ENCODE measurements around the gene CHURC1. TPM values are rescaled to one million over a fixed set of nuclear protein-coding genes. Genes with fewer than 3 reads are reported as not detected.

Gene CHURC1
- total RNA-seq, 2 donors from 2014 or later = 70.9 to 102 TPM

DNA sequence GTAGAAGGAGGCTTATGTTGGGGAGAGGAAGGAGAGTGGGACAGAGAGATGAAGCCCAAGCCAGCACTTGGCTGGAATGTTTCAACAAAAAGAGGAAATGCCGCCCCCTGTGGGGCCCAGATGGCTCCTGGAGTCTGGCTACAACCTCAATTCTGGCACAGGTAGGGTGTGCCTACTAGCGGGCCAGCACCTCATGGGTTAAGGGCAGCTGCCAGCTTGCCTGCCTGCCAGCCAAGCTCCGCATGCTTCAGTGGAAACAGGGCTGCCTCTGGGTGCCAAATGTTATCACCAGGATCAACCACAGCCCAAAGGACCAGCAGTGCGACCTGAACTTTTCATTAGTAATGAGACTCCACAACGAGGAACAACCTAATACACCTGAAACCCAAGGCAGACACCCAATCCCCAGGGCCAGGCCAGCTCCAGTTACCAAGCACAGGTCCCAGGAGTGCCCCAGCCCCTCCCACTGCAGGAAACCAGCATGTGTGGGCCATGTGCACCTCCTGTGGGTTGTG lies 46.6 kb downstream of the CHURC1 start:
- H3K27ac ChIP-seq = no peak overlapping the region
- H3K4me1 ChIP-seq = no peaks in the 10 kb centered on the region
- no peak for DNase-seq (ENCODE audit: low spot score)
- H3K4me3 ChIP-seq = no peak overlapping the region
- H3K9me3 ChIP-seq = no peaks in the 10 kb centered on the region
- no peaks in the 10 kb centered on the region for H3K27me3 ChIP-seq
- H3K36me3 ChIP-seq = no peaks in the 10 kb centered on the region
- TF ChIP-seq, protein P1, sequence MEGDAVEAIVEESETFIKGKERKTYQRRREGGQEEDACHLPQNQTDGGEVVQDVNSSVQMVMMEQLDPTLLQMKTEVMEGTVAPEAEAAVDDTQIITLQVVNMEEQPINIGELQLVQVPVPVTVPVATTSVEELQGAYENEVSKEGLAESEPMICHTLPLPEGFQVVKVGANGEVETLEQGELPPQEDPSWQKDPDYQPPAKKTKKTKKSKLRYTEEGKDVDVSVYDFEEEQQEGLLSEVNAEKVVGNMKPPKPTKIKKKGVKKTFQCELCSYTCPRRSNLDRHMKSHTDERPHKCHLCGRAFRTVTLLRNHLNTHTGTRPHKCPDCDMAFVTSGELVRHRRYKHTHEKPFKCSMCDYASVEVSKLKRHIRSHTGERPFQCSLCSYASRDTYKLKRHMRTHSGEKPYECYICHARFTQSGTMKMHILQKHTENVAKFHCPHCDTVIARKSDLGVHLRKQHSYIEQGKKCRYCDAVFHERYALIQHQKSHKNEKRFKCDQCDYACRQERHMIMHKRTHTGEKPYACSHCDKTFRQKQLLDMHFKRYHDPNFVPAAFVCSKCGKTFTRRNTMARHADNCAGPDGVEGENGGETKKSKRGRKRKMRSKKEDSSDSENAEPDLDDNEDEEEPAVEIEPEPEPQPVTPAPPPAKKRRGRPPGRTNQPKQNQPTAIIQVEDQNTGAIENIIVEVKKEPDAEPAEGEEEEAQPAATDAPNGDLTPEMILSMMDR (IDR thresholded peaks at IDR 0.05) = no peak

DNA sequence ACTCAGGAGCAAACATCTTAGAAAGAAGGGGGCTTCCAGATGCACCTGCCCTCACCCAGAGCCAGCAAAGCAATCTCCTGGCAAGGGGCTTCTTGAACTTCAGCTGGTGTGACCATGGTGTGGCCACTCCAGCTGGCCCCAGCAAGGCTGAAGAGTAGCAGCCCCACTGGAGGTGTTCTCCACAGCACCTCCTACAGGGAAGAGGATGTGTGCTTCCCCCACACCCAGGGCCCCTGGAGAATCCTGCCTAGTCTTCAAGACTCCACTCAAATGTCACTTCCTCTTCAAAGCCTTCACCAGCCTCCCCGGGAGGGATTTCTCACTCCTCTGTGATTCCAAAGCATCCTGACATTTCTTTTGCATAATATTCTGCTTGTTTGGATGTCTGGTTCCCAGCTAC lies 49.4 kb downstream of the CHURC1 start:
- no peaks in the 10 kb centered on the region for H3K4me1 ChIP-seq
- no peaks in the 10 kb centered on the region for H3K36me3 ChIP-seq
- H3K9me3 ChIP-seq = no peaks in the 10 kb centered on the region
- H3K27me3 ChIP-seq = no peaks in the 10 kb centered on the region
- TF ChIP-seq, protein P1 (IDR thresholded peaks at IDR 0.05) = no peak
- no peak for DNase-seq (ENCODE audit: low spot score)
- no peak overlapping the region for H3K4me3 ChIP-seq
- no peak overlapping the region for H3K27ac ChIP-seq

DNA sequence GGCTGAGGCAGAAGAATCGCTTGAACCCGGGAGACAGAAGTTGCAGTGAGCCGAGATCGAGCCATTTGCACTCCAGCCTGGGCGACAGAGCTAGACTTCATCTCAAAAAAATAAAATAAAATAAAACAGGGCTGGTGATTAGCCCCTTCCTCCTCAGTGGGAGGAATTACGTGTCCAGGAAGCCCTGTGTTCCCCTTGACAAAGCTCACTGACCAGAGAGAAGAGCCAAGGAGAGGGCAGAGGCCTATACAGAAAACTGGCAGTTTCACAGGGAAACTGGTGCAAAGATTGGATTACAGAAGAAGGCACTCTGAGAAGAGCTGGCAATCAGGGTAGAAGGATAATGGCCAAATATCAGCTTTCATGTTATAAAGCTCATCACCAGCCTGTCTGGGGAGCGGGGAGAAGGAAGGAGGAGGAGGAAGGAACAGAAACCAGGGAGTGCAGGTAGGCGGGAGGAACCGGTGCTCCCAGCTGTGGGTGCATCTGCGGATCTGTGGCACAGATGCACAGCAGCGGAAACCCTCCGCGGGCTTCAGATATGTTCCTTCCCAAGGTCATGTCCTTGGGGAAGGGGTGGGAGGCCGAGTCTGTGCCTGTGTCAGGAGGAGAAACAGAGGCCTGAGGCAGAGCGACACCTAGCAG lies 51.2 kb downstream of the CHURC1 start:
- Histone ChIP-seq H3K27ac (no peak overlapping the region), H3K27me3 (no peaks in the 10 kb centered on the region), H3K9me3 (no peaks in the 10 kb centered on the region), H3K36me3 (no peaks in the 10 kb centered on the region), H3K4me1 (peaks cover 0 to under 1% of the 10 kb centered on the region in 2 donors), H3K4me3 (no peak overlapping the region)
- DNase-seq (ENCODE audit: low spot score) = no peak
- TF ChIP-seq, protein P1 (IDR thresholded peaks at IDR 0.05) = no peak

DNA sequence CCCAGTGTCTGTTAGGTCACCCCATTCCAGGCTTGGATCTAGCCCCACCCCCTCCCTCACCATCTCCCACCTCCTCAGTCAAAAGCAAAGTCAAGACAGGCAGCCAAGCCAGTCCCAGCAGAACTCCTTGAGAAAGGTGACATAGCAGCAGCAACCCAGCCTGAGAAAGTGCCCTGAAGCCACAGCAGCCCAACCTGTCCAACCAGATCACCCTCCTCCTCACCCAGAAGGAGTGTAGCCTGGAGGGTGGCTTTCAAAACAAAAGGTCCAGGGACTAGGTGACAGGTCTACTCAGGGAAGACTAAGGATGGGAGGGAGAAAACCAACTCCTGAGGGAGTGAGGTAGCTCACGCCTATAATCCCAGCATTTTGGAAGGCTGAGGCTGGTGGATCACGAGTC lies 52.7 kb downstream of the CHURC1 start:
- H3K36me3 ChIP-seq = no peaks in the 10 kb centered on the region
- no peak overlapping the region for H3K27ac ChIP-seq
- no peaks in the 10 kb centered on the region for H3K9me3 ChIP-seq
- DNase-seq (ENCODE audit: low spot score) = no peak
- peaks cover 0 to 14% of the 10 kb centered on the region in 2 donors for H3K4me1 ChIP-seq
- TF ChIP-seq, protein P1 (IDR thresholded peaks at IDR 0.05) = no peak
- H3K4me3 ChIP-seq = no peak overlapping the region
- H3K27me3 ChIP-seq = no peaks in the 10 kb centered on the region

DNA sequence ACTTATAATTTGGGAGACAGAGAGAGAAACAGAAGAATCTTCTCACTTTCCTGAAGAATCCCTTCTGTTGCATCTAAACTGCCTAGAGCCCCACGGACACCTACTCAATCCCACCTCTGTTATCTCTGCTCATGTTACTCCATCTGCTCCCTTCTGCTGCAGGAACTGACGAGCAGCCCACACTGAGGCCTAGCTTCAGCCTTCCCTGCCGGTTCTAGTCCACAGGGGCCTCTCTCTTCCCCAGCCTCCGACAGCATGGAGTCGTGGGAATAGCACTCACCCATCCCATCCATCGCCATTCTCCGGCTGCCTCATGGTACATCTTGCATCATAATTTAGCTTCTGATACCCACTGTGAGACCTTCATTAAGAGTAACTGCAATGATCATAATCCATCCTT lies 53.9 kb downstream of the CHURC1 start:
- no peaks in the 10 kb centered on the region for H3K27me3 ChIP-seq
- no peak for DNase-seq (ENCODE audit: low spot score)
- no peak overlapping the region for H3K4me3 ChIP-seq
- no peaks in the 10 kb centered on the region for H3K9me3 ChIP-seq
- peaks cover 0 to 20% of the 10 kb centered on the region in 2 donors for H3K4me1 ChIP-seq
- TF ChIP-seq, protein P1 (IDR thresholded peaks at IDR 0.05) = no peak
- no peak overlapping the region for H3K27ac ChIP-seq
- no peaks in the 10 kb centered on the region for H3K36me3 ChIP-seq

DNA sequence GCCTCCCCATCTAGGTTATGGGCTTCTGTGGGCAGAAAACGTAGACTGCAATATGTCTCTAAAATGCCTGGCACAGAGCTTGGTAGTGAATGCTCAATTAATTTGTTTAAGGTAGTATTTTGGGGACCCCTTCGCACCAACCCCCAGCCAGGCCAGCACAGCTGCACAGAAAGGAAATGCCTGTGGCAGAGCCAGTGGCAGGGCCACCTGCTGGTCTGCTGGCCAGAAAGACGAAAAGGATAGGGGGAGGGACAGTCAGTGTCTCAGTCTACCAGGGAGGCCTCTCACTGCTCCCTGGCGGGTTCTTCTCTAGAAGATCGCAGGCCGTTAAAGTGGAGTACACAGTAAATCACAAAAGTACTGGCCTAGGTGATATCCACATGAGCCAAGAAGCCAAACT lies 54.4 kb downstream of the CHURC1 start:
- TF ChIP-seq, protein P1 (IDR thresholded peaks at IDR 0.05) = no peak
- no peaks in the 10 kb centered on the region for H3K27me3 ChIP-seq
- H3K9me3 ChIP-seq = no peaks in the 10 kb centered on the region
- H3K4me1 ChIP-seq = peaks cover 0 to 20% of the 10 kb centered on the region in 2 donors
- H3K36me3 ChIP-seq = no peaks in the 10 kb centered on the region
- H3K4me3 ChIP-seq = no peak overlapping the region
- DNase-seq (ENCODE audit: low spot score) = no peak
- H3K27ac ChIP-seq = no peak overlapping the region
